Right lung (tissue), 5 donors: ENCODE data around the gene PLCB2. TPM values are rescaled to one million over a fixed set of nuclear protein-coding genes. Genes with fewer than 3 reads are reported as not detected.

Experiments used
- DNase-seq, 2 donors: peaks; one replicate each; pipeline ENCODE4 v3.0.0-alpha.2; 2013
- polyA plus RNA-seq, 5 donors: library from polyadenylated mRNA; unstranded; fragments of 120-200 nt; gene quantifications; one replicate each; pipeline versions ENCODE4 v1.2.1 to v1.2.3, GENCODE V29; 2013; ENCODE audit warnings: inconsistent platforms in 1 of 5, low replicate concordance in 1 of 5; ENCODE audit not compliant: insufficient read length in 5 of 5, insufficient read depth in 1 of 5

The PLCB2 gene
- polyA plus RNA-seq, 5 donors = 10.1 to 20.7 (median 16.4) TPM

DNA sequence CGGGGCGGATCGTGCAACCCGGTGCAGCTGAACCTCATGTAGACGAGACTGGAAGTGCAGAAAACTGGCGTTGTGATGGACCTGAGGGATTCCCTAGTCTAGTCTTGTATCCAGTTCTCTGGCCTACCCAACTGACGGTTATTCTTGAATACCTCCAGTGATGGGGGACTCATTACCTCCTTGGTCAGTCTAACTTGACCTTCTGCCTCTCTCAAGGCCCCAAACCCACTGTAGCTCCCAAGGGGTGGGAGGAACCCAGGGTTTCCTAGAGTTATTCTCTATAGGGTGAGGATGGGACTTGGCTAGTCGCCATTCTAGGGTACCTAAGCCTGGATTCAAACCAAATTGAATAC is 57.5 kb downstream of the PLCB2 start:
- no peak for DNase-seq

DNA sequence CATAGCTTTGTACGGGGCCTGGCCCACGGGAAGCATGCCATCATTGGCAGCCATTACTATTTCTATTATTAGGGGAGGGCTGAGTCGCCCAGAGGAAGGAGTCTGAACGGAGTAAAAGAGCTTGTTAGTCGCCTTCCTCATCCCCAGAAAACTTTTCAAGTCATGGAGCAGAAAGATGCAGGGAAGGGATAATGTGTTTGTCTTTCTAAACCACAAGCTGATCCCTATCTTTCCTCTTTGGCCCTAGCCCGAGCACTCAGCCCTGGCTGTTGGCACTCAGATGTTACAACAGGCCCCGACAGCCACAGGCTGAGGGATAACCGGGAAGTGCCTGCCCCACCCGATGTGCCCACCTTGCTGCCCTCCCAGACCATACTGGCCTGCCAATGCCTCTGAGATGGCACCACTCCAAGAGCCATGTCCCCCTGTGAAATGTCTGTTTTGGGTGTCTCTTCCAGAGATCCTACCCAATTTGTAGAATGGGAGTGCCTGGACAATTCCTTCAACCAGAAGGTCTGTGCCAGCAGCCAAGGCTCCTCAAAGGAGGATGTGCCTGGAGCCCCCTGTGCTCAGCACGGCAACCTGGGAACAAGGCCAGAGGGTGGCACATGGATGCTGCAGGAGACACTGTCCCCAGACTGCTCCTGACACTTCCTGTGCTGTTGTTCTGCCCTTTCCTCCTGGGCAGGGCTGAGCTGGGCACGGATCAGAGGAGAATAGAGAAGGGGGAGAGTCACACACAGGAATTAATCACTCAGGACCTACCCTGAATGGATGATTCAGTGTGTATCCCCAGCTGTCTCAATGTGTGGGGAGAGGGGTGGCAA is 58.0 kb downstream of the PLCB2 start:
- DNase-seq = no peak

DNA sequence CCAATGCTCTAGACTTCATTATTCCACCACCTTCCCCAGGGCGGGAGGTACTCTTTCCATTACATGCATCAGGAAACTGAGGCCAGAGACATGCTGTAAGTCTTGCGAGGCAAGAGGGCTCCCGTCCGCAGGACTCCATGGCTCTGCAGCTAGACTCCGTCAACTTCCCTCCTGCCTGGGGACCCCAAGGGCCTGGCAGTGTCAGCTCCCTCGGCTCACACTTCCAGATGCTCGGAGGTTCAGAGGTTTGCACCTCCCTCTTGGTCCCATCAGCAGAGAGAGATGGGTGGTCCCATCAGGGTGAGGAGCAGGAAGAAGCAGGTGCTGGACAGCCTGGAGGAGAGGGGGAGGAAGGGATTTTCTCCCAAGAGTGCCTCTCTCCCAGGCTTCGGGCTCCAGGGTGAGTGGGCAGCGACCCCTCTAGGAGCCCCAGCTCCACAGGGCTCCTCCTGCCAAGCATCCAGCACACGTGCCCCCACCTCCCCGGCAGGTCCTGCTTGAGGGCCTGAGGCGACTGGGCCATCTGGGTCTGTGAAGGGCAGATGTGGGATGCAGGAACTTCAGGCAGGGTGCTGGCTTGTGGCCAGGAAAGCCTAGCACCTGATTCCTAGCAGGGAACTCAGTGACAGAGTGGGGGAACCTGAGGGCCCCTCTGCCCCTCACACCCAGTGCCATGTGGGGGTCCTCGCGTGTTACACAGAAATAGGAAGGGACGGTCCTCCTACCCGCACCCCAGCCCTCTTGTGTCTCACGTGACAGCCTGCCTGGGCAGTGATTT is 59.5 kb downstream of the PLCB2 start:
- no peak for DNase-seq

DNA sequence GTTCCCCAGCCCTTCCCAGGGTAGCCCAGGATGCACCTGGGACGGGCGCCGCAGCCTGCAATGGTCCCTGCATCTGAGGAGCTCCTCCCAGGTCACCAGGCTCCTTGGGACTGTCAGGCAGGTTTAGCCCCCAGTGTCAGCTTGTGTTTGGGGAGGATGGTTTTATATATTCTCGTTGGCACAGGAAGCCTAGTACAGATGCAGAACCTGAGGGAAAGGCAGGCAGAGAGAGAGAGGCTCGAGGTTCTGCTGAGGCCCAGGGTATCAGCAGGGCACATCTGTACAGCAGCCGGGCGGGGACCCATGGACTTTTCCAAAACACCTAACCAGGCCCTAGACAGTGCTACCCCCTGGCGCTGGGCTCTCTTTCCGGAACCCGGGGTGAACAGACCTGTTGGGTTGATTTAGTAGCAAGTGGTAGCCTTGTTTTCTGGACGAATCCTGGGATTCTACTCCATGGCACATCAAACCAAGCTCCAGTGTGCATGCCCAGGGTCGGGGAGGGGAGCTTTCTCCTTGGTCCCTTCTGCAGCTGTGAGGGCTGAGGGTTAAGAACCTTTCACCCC is 60.2 kb downstream of the PLCB2 start:
- no peak for DNase-seq

DNA sequence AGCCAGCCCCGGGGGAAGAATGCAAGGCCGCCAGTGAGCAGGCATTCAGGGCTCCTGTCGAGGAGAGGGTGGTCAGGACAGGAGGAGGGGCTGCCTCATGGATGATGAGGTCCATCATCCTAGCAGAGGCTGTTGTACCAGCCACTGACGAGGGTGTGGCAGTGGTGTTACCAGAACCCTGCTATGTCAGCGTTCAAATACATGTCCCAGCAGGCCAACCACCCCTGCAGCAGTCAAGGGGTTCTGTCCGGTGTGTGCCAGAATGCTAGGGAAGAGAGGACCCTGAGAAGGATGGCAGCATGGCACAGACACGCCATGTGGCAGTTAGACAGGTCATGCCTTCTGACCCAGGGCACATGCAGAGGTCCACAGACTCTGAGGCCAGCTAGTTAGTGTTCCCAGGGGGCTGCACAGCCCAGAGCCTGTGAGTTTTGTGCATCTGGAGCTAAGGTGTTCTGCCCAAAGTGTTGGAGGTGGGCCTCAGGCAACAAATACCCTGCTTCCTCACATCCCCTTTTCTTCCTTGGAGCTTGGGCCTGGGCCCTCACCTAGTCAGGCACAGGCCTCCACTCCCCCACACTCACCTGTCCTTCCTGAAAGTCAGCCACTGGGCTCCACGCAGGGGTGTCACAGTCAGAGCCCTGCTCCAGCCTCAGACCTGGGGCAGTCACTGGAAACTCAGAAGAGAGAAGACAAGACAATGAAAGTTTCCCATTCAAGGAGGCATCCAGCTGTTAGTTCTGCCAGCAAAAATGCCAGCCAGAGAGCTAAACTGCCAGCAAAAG is 61.0 kb downstream of the PLCB2 start:
- no peak for DNase-seq

DNA sequence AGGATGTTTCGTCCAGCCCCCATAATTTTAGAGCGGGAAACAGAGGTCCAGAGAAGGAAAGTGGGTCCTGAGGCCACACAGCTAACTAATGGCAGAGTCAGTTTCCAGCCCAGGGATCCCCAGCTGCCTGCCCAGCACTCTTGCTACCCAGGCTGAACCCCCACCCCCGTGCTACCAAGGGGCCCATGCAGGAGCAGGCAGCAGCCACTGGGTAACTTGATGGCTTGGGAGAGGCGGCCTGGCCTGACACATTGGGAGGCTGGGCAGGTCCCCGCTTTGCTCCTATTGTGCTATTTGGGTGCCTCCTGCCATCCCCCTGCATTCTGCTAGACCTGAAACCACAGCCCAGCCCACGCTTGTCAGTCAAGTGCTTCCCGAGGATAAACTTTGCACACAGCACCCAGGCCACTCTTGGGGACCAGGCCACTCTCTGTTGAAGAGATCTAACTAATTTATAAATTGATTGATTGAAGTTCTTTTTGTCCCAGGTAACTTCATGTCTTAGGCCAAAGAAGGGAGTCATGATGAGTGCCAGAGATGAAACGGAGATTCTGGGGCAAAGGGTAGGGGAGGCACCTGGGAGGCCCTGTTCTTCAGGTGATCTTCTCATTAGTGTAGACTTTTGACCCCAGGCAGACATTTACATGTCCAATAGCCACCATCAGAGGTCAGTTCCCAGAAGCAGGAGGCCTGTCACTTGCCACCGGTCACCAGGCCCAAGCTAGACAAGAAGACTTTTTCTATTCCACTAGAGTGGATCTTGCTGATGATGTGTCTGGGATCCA is 61.9 kb downstream of the PLCB2 start:
- no peak for DNase-seq

DNA sequence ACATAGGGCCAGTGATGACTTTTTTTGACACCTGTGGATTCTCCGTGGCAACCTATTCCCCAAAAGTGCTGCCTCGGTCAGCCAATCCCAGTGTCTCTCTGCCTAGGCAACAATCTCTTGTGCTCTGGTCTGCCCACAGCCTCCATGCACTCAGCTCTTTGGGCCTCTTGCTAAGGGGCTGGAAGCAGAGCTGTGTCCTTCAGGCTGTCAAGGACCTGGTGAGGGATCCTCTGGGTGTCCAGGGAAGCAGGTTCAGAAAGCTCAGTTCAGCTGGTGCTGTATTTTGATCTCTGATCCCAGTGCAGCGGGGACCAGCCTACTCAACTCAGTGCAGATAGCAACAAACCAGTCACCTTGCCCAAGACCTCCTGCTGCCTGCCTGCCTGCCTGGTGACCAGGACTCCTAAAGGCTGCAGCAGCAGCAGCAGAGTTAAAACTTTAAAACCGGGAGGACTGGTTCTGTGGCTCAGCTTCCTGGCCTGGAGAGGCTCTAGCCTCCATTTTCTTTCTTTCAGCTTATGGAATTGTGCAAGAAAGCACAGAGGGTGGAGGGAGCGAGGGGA is 62.7 kb downstream of the PLCB2 start:
- peak; percentile 62 to 65 for DNase-seq

DNA sequence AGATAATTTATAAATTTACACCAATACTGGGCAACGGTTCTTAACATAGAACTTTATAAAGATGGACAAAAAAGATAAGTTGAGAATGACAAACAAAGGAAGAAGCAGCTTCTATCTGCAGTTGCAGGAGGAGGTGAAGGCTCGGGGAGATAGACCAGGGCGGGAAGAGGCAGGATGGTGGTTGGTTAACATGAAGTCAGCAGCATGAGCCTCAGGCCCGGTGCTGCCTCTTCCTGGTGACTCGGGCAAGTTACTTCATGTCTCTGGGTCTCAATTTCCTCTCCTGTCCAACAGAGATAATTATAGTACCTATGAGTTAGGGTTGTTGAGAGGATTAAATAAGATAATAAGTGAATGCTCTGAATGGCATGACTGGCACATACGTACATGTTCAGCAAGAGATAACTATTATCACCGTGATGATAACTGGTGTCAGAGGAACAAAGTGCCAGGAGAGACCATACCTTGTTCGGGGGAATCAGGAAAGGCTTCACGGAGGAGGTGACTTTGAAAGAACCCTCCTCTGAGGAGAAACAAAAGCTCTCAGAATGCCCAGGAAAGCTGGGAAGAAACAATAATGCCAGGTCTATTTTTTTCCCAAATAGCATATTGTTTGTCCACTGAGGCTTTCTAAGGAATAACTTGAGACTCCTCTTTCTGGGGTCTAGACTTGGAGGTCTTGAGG is 64.5 kb downstream of the PLCB2 start:
- no peak for DNase-seq

DNA sequence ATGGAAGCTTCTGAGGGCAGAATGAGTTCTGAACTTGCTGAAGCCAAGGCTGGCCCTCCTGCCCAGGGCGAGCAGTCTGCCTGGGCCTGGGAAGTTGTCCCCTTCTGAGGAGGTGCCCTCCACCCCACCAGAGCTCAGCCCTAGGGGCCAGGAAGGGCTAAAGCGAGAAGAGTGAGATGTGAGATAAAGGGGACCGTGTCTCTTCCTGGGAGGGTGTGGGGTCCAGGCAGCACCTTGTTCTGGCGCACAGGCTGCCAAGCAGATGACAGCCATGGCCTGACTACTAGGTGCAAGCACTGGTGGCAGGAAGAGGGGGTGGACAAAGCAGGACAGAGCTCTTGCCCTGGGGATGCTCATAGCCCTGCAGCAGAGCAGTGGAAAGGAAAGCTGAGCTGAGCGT is 65.1 kb downstream of the PLCB2 start:
- no peak for DNase-seq

DNA sequence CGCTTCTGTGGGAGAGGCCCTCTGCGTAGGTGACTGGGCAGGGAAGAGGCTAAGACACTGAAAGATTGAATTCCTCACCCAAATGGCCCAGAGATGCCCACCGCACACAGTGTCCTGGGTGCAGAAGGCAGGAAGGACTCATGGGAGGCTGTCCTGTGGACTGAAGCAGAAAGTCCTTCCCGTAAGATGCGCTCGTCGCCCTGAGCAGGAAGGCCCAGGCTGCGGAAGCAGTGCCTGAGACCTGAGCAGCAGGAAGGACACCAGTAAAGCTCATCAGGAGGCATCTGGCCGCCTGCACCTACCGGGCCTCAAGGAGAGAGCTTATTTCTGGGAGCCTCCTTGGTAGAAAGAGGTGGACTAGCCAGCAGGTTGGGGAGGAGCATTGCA is 65.5 kb downstream of the PLCB2 start:
- no peak for DNase-seq

DNA sequence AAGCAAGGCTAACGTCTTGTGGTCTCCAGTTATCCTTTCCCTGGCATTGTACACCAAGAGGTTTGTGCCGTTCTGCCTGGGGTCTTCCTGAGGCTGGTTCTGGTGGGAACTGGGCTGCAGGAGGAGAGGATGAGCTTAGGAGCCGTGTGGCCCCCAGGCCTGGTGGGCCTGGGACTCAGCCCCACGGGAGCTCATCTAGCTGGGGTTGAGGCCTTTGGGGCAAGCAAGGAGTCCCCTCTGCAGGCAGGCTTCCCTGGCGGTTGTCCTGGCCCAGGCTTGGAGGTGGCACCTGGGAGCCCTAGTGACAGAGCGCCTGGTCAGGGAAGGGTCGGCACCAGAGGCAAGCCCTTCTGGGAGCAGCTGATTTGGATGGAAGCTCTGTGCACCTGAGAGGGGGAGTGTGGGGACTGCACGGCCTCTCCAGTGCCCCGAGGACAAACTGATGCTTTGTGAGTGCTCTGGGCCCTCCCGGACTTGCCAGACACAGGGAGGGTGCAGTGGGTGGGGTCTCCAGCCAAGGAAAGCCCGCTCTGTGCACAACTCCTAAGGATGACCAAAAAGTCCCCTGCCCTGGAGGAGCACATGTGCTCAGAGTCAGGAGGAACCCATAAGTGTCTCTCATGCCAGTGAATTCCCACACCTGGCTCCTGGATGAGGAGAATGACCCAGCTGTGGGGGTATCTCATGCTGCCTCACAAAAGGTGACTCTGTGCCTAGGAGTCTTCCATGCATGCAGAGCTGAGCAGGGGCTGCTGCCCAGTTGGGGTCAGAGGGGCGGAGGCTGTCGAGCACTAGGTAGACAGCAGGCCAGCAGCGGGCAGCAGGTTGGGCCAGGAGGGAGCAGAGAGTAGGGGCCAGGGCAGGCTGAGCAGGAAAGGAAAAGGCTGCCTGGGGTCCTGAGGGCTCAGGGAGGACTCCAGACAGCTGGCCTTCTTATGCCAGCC is 66.2 kb downstream of the PLCB2 start:
- no peak for DNase-seq

DNA sequence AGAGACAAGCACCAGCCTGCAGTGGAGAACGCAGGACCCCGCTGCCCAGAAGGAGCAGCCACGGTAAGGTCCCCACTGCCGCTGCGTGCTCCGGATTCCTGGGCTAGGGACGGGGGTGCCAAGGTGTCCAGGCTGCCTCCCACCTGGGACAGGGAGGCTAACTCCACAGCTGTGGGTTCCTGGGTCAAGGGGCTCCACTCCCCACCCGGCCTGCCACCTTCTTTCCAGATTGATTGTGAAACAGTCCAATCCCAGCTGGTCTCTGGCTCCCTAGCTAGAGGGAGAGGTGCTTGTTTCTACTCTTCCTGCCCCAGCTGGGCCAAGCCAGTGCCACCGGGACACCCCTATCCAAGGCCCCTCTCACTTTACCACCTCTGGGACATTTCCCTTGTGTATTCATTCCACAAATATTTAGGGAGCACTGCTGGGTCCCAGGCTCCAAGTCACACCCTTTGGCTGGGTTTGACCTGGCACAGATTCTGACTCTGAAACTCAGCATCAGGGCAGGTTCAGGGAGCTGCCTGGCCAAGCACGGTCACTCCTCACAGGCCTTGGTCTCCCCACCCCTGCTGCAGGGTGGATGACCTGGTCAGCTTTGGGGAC is 67.0 kb downstream of the PLCB2 start:
- no peak for DNase-seq

DNA sequence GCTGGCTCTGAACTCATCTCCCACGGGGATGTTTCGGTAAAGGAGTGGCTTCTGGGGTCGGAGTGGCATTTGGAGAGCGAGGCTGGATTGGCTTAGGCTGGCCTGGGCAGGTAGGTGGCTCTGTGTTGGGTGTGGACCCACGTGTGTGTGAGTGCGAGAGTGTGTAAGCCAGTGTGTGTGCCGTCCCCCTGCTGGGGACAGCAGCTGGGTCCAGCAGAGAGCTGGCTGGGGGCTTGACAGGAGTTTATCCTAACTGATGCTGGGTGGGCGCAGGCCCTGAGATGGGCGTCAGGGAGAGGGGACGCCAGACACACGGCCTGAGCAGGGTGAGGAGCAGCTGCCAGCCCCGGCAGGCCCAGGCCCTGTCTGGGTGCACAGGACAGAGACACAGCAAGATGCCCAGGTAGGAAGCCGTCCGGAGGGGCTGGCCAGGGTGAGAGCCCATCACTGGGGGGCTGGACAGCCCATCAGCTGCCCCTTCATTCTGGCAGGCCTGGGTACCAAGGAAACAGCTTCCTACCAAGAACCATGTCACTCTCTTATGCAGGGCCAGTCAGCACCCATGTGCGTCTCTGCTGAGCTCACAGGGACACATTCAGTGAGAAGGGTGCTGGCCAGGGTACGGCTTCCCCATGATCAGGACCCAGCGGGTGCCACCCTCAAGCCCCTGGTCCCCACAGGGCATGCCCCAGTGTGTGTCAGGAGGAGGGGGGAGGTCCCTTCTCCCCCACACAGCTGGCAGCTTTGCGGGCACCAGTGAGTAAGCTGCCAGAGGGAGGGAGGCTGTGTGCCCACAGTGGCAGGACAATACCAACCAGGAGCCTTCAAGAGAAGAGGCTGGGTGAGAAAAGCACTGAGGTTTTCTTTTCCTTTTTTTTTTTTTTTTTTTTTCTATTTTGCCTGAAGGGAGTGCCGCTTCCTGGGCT is 67.8 kb downstream of the PLCB2 start:
- no peak for DNase-seq

DNA sequence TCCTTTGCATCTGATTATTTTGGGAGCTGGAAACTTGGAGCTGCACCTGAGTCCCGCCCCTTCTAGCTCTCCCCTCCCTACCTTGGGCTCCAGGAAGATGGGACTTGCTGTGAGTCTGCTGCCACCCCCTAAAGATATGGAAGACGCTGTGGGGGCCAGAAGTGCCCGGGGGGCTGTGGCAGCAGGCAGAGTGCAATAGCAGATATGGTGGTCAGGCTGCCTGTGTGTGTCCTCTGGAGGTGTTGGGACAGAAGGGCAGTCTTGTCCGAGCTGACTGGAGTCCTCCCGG is 68.4 kb downstream of the PLCB2 start:
- DNase-seq = no peak

DNA sequence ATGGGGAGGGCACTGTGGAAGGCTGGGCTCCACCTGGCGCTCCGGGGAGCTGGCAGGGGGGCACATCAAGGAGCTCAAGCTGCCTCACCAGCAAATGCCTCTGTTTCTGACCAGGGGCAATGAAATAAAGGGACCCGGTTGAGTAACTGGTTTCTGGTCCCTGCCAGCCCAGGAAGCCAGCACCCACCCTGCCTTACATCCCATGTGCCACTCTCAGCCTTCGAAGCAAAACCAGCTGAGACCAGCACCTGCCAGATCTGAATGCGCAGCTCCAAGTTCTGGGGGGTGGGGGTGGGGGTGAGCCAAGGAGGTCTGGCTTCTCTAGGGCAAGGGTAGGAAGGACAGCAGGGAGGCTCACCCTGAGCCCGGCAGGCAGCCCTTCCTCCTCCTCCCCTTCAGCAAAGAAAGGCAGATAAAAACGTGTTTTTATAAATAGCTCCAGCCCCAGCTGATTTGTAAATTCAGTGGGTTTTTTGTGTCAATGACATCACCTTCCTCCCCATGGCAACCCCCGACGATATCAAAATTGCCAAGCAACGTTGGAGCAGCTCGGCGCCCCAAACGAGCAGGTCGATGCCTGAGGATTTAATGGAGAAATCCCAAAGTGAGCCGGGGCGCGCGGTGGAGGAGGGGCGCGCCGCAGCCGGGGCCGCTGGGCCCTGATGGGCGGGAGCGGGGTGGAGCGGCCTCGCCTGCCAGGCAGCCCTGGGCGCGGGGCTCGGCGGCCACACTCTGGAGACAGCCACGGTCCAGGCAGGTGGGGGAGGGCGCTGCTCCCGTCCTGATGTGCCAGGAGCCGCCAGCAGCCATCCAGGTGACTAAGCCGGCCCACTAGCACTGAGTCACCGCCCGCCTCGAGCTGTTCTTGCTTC is 69.0 kb downstream of the PLCB2 start, which contains the start of gene PAK6:
PAK6 (plus strand) TSS at position 532 of the 872 bp plus-strand sequence. CDS start 25,723 bp downstream, outside the sequence.
- peak in 1 of 2 donors; percentile 39 for DNase-seq
